Lower lobe of right lung (tissue), 2 donors: ENCODE data around the gene LBP. TPM values are rescaled to one million over a fixed set of nuclear protein-coding genes. Genes with fewer than 3 reads are reported as not detected.
A peak's percentile ranks its signal among the peaks of the same experiment; 100 is the strongest.

Experiments
- ATAC-seq, 2 donors: fragments of 200-7000 bp; cut with Tn5 transposase; one replicate each; pipeline ENCODE4 v1.9.1; 2020 to 2022; ENCODE audit warnings: mild to moderate bottlenecking in 2 of 2, moderate library complexity in 2 of 2
- DNase-seq: peaks from one replicate; pipeline ENCODE4 v3.0.0-alpha.2; 2020
- H3K27ac ChIP-seq: fragments of 200-600 bp; one replicate; pipeline ENCODE4 v1.8.0; 2022
- H3K27me3 ChIP-seq: fragments of 200-600 bp; one replicate; pipeline ENCODE4 v1.8.0; 2022; ENCODE audit warnings: low read depth
- H3K36me3 ChIP-seq: fragments of 200-600 bp; one replicate; pipeline ENCODE4 v1.8.0; 2022; ENCODE audit warnings: mild to moderate bottlenecking
- H3K4me1 ChIP-seq: fragments of 200-600 bp; one replicate; pipeline ENCODE4 v1.8.0; 2022
- H3K4me3 ChIP-seq: fragments of 200-600 bp; one replicate; pipeline ENCODE4 v1.8.0; 2022; ENCODE audit warnings: mild to moderate bottlenecking
- H3K9me3 ChIP-seq: fragments of 200-600 bp; one replicate; pipeline ENCODE4 v1.8.0; 2022
- intact Hi-C: fragments of 100-400 bp; cut with DNase I; formaldehyde crosslinking; loops from one replicate; pipeline ENCODE4 v1.11.0; 2022
- long read RNA-seq: library from polyadenylated mRNA; unstranded; transcript quantifications from one replicate; pipeline ENCODE4 v2.0.0, GENCODE V29; 2021
- total RNA-seq: library from RNA; stranded (reverse); fragmentation: NEBNext Ultra II Directional; extraction: Animal tissue kit (Norgen Biotek cat#: 25700); gene quantifications from one replicate; pipeline ENCODE4 v1.2.1, GENCODE V29; 2021
- TF ChIP-seq, protein P1 (sequence below): fragments of 200-600 bp; IDR thresholded peaks from one replicate; pipeline ENCODE4 v1.8.0; 2022; ENCODE audit warnings: antibody characterized with exemption, mild to moderate bottlenecking
- donor health status: DM: no; HTN: yes; CAD: no; lungs with severe emphysema.

LBP gene, protein sequence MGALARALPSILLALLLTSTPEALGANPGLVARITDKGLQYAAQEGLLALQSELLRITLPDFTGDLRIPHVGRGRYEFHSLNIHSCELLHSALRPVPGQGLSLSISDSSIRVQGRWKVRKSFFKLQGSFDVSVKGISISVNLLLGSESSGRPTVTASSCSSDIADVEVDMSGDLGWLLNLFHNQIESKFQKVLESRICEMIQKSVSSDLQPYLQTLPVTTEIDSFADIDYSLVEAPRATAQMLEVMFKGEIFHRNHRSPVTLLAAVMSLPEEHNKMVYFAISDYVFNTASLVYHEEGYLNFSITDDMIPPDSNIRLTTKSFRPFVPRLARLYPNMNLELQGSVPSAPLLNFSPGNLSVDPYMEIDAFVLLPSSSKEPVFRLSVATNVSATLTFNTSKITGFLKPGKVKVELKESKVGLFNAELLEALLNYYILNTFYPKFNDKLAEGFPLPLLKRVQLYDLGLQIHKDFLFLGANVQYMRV
- total RNA-seq: not detected
- long read RNA-seq: 0 reads

DNA sequence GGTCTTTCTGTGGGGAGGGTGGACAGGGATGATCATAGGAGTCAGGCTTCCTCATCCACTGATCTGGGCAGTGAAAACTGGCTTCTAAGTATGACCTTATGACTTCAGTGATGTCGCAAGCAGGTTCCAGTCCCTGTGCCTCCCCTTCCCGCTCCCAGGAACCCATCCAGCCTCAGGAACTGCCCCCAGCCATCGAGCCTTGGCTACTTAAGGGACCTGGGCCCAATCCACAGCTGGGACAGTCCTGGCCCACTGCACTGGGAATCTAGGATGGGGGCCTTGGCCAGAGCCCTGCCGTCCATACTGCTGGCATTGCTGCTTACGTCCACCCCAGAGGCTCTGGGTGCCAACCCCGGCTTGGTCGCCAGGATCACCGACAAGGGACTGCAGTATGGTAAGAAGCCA, at the start of gene LBP:
TSS of gene LBP (plus strand) at position 236 of the 405 bp plus-strand sequence. CDS start at position 271, 35 bp downstream.
- H3K4me1 ChIP-seq: no peaks in the 10 kb centered on the region
- ATAC-seq (no peak), DNase-seq (no peak)
- intact Hi-C loops: no loop called here
- TF ChIP-seq, protein P1, sequence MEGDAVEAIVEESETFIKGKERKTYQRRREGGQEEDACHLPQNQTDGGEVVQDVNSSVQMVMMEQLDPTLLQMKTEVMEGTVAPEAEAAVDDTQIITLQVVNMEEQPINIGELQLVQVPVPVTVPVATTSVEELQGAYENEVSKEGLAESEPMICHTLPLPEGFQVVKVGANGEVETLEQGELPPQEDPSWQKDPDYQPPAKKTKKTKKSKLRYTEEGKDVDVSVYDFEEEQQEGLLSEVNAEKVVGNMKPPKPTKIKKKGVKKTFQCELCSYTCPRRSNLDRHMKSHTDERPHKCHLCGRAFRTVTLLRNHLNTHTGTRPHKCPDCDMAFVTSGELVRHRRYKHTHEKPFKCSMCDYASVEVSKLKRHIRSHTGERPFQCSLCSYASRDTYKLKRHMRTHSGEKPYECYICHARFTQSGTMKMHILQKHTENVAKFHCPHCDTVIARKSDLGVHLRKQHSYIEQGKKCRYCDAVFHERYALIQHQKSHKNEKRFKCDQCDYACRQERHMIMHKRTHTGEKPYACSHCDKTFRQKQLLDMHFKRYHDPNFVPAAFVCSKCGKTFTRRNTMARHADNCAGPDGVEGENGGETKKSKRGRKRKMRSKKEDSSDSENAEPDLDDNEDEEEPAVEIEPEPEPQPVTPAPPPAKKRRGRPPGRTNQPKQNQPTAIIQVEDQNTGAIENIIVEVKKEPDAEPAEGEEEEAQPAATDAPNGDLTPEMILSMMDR: no peak
- H3K9me3 ChIP-seq: no peaks in the 10 kb centered on the region
- H3K4me3 ChIP-seq: no peak within 1 kb of the TSS
- H3K27ac ChIP-seq: no peak within 1 kb of the TSS
- no peaks in the 10 kb centered on the region for H3K27me3 ChIP-seq
- no peaks in the 10 kb centered on the region for H3K36me3 ChIP-seq

DNA sequence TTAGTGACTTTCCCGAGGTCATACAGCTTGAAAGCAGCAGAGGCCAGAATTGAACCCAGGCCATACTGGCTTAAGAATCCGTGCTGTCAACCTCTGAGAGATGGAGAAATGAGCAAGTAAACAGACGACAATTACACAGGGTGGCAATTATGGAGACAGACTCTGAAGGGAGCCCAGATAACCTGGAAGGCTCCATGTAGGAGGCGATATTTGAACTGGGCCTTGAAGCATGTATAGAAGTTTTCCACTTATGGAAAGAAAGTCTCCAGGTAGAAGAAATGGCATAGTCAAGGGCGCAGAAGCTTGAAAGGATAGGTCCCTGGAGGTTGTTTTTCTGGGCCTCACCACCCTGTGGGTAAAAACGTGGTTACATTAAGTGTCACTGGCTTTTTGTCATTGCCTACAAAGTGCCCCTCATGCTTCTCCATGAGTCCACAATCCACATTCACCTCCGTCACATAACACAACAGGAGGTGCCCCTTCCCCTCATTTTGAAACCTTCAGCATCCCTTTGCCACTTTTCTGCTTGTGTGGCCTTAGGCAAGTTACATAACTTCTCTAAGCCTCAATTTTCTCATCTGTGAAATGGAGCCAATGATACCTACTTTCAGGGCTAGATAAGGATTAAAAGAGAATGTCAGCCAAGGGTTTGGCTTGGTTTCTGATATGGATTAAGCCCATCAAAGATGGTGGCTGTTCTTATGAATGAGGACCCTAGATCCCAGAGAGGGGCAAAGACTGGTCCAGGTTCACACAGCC, 48.2 kb upstream of the LBP start:
- Histone ChIP-seq H3K9me3 (no peaks in the 10 kb centered on the region), H3K4me3 (no peak overlapping the region), H3K36me3 (no peaks in the 10 kb centered on the region), H3K27me3 (no peaks in the 10 kb centered on the region), H3K4me1 (peaks cover 23% of the 10 kb centered on the region), H3K27ac (peak overlapping the region; percentile 51)
- ATAC-seq (no peak), DNase-seq (no peak)
- intact Hi-C loops: no loop called here
- TF ChIP-seq, protein P1: no peak

DNA sequence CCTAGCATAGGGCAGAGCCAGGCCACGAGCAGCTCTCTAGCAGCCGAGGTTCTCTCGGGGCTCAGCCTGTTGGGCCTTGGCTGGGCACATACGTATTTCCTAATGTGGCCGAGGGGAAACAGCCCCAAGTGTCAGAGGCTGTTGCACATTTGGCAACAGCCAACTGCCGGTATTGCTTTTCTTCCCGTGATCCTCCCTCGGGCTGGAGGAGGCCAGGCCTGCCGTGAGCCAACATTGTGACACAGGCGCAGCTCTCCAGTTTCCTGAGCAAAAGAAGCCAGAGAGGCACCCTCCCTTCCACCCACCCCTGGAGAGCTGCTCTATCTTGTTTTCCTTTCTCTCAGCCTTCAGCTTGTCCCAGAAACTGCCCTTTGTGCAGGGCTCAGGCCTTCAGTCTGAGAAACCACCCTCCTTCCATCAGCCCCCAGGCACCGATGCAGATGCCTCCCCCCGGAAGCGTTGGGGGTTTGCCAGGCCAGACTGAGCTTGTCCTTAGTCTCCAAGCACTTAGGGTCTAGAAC, 47.5 kb upstream of the LBP start:
- Histone ChIP-seq H3K36me3 (no peaks in the 10 kb centered on the region), H3K9me3 (no peaks in the 10 kb centered on the region), H3K27me3 (no peaks in the 10 kb centered on the region), H3K27ac (peak overlapping the region; percentile 51), H3K4me1 (peaks cover 23% of the 10 kb centered on the region), H3K4me3 (no peak overlapping the region)
- DNase-seq (peak; percentile 81), ATAC-seq (peak; percentile 86 to 89)
- TF ChIP-seq, protein P1: no peak
- intact Hi-C loops: no loop called here

DNA sequence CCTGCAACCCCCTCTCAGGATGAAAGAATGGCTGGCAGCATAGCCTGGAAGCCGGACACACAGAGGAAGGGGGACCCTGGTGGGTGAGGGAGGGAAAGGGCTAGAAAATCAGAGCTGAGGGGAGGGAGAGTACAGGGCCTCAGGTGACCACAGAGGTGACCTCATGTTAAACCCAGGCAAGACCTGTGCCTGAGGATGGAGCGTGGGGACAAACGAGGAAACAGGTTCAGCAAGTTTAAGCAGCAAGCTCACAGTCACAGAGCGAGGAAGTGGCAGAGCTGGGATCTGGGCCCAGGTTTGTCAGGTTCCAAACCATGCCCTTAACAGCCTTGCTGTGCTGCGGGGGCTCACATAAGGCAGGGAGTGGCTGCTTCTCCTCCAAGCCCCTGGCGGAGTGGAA, 46.3 kb upstream of the LBP start:
- peak overlapping the region; percentile 51 for H3K27ac ChIP-seq
- H3K4me1 ChIP-seq: peaks cover 23% of the 10 kb centered on the region
- no peaks in the 10 kb centered on the region for H3K27me3 ChIP-seq
- peak; percentile 61 to 76 for ATAC-seq
- no peaks in the 10 kb centered on the region for H3K9me3 ChIP-seq
- TF ChIP-seq, protein P1: no peak
- intact Hi-C loops: no loop called here
- no peak overlapping the region for H3K4me3 ChIP-seq
- no peak for DNase-seq
- no peaks in the 10 kb centered on the region for H3K36me3 ChIP-seq

DNA sequence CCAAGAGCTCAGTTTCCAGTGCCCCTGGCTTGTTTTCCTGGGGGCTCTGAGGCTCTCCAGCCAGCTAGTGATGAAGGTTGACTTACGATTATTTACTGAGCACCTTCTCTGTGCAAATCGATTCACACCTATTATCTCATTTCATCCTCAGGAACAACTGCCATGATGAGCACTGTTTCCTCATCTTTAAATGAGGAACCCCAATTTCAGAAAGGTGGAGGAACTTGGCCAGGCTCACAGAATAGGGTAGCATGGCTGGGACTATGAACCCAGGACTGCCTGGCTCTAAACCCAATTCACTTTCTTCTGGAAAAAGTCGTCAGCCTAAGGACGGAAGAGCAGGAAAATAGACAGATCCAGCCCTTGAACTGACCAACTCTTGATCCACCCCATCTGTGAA, 45.8 kb upstream of the LBP start:
- Histone ChIP-seq H3K4me1 (peaks cover 23% of the 10 kb centered on the region), H3K27me3 (no peaks in the 10 kb centered on the region), H3K4me3 (no peak overlapping the region), H3K27ac (peak overlapping the region; percentile 51), H3K9me3 (no peaks in the 10 kb centered on the region), H3K36me3 (no peaks in the 10 kb centered on the region)
- ATAC-seq: no peak
- TF ChIP-seq, protein P1: no peak
- DNase-seq: no peak
- intact Hi-C loops: no loop called here
